HG02798 (cell line): ENCODE measurements around the gene MRPL14.
"Not testable (repeated sequence)": the region's sequence is repeated elsewhere in the genome, so short reads cannot be mapped to it uniquely, and the experiment has no call there.

Experiments used
- ATAC-seq: cut with Tn5 transposase; IDR thresholded peaks from one replicate; pipeline ENCODE4 v1.9.1; 2021; ENCODE audit warnings: mild to moderate bottlenecking; ENCODE audit not compliant: unreplicated experiment, poor library complexity

MRPL14 gene

DNA sequence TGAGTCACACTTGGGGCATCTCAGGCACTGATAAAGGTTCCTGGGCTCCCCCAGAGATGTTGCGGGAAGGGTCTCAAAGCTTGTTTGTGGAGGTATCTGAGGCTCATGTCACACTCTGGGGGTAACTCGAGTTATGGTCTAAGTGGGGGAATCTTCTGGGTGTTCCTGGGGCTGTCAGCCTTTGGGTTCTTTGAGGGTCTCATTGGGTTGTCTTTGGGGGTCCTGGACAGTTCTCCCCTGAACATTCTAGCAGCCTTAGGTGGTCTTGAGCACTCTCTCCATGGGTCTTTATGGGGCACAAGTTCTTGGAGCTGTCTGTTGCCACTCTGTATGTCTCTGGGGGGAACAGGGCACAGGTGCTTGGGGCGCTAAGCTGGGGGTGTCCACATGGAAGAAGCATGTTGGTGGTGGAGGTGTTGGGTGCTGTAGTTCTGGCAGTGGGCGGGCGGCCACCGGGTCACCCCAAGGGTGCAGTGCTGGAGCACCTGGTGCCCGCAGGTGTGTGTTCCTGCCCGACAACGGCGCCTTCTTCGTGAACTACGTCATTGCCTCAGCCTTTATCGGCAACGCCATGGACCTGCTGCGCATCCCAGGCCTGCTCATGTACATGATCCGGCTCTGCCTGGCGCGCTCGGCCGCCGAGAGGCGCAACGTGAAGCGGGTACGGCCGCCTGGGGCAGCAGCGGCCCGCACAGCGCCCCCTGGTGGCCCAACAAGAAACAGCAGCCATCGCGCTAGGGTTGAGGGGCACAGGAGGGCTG lies 24.3 kb upstream of the MRPL14 start:
- peak; percentile 85 for ATAC-seq

DNA sequence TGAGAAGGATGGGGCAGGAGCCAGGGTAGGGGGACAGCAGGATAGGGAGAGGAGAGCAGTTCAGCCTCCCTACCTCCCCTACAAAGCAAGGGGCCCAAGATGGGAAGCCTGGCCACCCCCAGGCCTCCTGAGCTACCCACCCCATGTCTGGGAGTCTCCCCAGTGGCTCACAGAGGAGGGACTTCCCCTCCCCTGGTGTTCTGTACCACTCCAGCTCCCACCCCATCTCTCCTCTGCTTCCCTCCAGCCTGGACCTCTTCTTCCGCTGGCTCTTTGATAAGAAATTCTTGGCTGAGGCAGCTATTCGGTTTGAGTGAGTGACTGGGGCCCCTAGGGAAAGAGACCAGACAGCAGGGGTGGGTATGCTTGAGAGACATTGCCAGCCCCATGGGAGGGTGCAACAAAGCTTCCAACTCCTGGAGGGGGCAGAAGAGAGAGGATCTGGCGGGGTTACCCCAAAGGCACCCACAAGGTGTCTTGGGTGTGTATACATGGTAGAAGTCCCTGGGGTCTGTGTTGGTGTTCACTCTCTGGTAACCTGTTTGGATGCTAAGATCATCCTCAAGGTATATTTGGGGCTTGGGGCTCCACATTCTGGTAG lies 23.2 kb upstream of the MRPL14 start:
- ATAC-seq, result no peak

DNA sequence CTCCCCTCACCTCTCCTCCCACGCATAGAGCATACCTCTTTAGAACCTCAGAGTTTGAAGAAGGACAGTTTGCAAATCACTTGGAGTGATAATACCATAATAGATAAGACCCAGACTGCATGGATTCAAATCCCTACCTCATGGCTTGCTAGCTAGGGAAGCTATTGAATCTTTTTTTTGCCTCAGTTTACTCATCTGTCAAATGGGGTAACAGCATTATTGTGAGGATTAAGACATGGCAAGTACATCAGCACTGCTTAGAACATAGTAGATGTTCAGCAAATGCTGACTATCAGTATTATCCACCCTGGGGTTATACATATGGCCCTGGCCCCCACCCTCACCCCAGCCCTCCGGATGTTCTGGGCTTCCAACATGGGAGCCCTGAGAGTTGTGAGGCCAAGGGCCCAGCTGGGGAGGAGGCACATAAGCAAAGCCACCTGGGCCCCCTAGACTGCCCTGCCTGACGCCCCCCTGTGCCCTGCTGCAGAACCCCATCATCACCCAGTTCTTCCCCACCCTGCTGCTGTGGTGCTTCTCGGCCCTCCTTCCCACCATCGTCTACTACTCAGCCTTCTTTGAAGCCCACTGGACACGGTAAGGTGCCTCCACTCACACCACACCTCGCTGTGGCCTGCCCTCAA lies 22.2 kb upstream of the MRPL14 start:
- no peak for ATAC-seq

DNA sequence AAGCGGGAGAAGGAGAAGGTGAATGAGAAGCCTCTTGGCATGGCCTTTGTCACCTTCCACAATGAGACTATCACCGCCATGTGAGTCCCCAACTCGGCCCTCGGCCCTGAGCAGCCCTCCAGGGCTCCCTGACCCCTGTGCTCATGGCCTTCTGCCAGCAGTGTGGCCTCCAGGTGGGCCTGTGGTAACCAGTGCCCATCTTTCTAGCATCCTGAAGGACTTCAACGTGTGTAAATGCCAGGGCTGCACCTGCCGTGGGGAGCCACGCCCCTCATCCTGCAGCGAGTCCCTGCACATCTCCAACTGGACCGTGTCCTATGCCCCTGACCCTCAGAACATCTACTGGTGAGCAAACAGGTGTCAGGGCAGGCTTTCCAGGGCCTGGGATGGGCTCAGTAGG lies 21.1 kb upstream of the MRPL14 start:
- no peak for ATAC-seq

DNA sequence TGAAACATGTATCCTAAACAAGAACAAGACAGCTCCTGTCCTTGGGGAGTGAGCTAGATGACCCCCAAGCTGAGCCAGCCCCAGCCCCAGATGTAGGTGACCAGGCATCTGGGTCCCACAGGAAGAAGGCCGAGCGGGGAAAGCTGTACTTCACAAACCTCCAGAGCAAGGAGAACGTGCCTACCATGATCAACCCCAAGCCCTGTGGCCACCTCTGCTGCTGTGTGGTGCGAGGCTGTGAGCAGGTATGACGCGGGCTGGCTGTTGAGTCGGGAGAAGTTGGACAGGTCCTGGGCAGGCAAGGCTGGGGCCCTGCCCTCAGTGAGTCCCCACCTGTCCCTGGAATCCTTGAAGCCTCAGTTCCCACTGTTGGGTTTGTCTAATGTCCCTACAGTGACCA lies 20.0 kb upstream of the MRPL14 start:
- no peak for ATAC-seq

DNA sequence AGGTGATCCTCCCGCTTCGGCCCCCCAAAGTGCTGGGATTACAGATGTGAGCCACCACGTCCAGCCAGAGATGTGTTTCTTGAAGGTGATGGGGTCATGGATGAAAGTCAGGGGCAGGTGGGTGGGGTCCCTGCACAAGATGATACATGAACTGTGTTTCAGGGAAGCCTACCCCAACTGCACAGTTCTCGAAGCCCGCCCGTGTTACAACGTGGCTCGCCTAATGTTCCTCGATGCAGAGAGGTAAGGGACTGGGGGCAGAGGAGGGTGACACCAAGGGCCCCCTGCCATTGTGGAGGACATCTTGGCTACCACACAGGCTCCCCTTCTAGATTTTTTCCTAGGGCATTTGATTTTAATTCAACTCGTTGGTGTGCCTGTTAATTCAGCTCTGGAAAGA lies 19.4 kb upstream of the MRPL14 start:
- no peak for ATAC-seq

DNA sequence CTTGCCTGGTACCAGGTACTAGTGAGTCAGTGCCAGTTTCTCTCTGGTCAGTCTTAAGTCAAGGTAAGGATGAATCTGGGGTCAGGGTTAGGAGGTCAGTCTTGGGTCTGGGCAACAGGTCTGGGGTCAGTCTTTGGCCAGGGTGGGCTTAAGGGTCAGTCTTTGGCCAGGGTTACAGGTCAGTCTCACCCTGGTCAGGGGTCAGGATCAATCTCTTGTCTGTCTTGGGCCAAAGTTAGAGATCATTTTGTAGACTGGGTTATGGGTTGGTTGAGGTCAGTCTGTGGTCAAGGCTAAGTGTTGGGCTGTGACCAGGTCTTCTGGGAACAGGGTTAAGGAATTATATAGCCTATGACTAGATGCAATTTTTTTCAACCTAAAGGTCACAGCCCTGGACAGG lies 18.6 kb upstream of the MRPL14 start:
- no peak for ATAC-seq

DNA sequence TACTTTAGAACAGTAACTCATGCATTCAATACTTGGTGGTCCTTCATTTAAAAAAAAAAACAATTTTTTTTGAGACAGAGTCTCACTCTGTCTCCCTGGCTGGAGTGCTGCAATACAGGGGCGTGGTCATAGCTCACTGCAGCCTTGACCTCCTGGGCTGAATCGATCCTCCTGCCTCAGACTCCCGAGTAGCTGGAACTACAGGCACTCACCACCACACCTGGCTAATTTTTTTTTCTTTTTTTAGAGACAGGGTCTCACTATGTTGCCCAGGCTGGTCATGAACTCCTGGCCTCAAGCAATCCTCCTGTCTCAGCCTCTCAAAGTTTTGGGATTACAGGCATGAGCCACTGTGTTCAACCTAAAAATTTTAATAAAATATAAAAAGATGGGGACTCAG lies 17.3 kb upstream of the MRPL14 start:
- ATAC-seq, result not testable (repeated sequence)

DNA sequence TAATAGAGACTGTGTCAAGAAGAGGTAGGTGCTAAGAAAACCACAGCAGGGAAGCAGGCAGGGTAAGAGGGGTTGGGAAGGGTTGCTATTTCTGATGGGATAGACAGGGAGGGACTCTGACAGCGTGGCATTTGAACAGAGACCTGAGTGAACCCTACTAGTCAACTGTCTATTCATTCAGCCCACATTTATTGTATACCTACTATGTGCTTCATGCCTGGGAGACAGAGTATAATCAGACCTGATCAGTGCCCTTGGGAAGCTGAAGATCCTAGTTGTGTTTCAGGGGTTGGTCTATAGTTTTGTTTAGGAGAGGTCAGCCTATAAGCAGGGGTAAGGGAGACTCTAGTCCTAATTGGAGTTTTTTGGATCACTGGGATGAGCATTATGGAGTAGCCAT lies 16.5 kb upstream of the MRPL14 start:
- ATAC-seq, result no peak

DNA sequence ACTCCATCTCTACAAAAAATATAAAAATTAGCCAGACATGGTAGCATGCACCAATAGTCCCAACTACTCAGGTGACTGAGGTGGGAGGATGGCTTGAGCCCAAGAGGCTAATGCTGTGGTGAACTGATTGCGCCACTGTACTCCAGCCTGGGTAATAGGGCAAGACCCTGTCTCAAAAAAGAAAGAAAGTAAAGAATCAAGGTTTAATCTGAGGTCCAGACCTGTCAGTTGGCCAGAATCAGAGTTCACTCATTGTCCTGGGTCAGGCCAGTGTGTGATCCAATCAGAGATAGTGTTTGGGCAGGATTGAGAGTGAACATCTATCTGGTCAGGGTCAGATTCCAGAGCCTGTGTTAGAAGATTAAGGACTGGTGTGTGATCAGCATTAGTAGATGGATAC lies 15.6 kb upstream of the MRPL14 start:
- ATAC-seq, result no peak

DNA sequence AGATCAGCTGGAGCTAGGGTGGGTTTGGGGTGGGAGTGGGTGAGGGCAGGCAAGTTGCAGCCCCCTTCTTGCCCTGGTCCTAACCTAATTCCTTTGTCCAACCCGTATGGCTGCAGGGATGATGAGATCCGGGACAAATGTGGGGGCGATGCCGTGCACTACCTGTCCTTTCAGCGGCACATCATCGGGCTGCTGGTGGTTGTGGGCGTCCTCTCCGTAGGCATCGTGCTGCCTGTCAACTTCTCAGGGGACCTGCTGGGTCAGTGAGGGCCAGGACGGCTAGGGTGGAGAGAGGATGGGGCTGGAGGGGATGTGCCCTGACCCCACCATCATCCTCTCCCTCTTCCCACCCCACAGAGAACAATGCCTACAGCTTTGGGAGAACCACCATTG lies 12.1 kb upstream of the MRPL14 start:
- ATAC-seq, result no peak

DNA sequence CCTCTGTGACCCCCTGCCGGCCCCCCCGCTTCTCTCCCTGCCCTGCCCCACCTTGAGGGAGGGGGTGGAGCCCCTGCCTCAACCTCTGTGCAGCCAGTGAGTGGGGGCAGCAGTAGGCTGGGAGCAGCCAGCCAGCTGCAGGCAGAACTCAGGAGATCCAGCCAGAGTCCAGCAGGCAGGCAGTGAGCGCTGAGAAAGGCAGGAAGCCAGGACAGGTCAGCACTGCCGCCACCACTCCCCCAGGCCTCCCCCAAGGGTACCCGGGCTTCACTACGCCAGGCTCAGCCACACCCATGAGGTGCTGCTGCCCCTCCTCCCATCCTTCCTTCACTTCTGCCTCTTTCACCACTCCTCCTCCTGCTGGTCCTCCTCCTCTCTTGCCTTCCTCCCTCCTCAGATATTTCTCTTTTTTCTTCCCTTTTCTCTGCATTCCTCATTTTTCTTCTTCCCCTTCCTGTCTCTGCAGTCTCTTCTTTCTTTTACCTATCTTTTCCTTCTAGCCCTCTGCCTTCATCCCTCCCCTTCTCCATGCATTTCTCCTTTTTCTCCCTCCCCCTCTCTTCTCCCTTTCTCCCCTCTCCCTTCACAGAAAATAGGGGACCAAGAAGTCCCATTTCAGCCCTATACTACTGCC lies 11.6 kb upstream of the MRPL14 start:
- no peak for ATAC-seq

DNA sequence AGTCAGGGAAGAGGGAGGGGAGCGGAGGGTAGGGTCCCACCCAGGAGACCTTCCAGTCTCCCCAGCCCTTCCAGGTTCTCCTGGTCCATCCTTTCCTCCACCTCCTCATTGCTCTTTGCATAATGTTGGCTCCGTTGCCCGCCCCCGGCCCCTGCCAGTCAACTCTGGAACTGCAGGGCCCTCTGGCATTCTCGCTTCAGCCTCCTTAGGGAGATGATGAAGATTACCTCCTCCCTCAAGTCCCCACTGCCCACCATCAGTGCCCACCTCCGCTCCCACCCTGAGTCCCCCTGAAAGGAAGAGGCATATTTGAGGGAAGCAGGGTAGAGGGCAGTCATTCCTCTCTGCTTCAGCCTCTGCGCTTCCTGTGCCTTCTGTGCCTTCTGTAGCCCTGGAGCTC lies 8.6 kb upstream of the MRPL14 start:
- ATAC-seq, result no peak

DNA sequence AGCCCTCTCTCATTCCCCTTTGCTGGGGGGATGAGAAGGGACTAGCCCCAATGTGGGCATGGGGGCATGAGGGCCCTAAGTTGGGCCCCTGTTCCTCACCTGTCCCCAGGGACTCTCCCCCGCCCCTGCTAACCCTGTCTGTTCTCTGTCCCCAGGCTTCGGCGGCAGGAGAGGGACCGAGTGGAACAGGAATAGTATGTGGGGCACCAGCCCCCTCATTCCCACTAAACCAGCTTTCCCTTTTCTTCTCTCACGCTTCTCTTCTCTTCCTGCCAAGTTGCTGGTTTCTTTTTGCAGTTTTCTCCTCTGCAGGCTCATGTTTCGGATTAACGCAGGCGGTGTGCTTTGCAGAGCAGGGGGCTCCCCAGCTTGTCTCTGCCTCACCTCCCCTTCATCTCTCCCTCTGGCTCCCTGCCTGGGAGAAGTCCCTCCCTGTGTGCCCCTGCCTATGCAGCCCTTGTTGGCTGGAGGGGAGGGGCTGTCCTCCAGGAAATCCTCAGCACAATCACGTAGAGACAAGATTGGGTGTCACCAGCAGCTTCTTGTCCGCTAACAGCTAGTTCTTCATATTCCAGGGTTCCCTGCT lies 8.0 kb upstream of the MRPL14 start:
- ATAC-seq, result no peak

DNA sequence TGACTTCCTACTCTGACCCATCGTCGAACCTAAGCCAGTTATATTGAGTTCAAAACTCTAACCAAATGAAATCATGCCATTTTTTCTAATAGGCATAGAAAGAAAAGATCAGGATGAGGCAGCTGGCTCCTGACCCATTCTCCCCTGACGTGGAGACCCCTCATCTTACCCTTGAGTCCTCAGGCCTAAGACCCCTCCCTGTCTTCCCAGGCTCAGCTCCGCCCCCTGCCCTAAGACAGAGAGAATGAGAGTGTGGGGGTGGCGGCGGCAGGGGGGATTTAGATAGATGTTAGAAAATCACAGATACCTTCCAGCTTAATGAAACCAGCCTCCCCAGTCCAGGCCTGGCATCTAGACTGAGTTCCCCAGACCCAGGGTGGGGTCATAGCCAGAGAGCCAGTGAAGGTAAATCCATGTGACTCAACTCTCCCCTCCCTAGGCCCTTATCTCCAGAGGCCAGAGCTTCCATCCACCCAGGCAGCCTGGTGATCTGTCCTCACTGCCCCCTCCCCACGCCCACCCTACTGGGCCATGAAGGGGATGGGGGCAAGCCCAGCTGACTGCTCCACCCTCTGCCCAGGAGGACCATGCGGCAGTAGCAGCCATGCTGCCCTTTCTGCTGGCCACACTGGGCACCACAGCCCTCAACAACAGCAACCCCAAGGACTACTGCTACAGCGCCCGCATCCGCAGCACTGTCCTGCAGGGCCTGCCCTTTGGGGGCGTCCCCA lies 6.9 kb upstream of the MRPL14 start:
- ATAC-seq, result no peak

DNA sequence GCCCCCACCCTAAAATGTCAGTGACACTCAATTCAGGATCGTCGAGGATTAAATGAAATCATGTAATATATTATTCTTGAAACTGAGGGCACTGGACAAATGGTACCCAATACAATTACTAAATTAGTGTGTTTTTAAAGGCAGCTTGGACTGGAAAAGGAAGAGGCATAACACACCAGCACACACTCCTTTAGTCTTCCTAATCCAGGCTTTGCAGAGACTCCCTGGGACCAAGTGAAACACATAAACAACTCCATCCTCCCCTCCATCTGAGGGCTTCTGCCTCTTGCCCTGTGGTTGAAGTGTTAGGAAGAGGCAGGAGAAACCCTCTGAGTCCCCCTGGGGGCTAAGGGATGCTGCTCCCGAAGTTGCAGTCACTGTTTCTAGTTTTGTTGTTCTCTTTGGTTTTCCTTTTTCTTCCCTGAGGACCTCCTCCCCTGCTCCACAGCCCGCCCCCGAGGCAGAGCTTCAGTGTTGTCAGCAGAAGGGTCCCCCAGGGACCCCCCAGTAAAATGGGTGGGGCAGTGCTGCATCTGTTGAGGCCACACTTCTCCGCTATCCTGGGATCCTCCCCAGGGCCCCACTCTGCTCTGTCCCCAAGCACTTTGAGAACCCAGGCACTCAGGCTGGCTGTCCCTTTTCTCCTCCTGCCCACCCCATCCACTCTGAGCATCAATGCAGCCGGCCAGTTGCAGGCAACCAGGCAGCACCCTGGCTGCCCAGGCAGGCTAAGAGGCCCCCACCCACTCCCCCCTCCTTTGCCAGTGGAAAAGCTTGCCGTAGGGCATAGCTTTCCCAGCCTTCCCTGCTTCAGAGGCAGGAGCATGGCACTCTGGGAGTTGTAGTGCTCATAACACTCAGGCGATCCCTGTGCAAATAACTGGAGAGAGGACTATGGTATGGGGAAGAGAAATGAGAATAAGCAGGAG lies 6.0 kb upstream of the MRPL14 start:
- ATAC-seq, result no peak

DNA sequence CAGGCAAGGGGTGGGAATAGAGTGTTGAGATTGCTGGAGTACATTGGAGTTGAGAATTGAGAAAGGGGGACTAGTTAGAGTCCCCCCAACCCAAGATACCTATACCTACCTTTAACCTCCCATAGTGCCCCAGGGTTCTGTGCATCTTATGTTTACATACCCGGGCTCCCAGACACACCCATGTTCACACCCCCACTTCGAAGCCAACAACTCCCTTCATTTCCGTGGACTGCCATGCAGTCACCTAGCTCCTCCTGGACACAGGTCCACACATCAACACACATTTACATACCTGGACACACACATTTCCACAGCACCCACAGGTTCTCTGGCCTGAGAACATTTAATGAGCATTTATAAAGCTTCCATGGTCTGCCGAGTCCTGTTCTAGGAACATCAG lies 5.2 kb upstream of the MRPL14 start:
- ATAC-seq, result no peak

DNA sequence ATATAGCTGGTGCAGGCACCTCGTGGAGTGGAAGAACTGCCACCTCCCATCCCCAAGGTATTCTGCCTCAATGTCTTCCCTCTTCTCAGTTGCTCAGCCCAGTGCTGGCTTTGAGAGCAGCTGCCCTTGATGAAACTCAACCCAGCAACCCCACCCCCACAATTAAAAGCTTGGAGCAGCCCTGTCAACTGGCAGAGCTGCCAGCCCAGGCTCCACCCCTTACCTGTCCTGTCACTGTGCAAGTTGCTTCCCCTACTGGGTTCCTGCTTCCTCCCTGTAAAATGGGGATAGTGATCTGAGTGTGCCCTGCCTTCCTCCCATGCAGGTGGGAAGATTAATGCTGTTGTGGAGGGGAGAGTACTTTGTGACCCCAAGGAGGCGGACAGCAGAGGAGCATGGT lies 4.6 kb upstream of the MRPL14 start:
- no peak for ATAC-seq

DNA sequence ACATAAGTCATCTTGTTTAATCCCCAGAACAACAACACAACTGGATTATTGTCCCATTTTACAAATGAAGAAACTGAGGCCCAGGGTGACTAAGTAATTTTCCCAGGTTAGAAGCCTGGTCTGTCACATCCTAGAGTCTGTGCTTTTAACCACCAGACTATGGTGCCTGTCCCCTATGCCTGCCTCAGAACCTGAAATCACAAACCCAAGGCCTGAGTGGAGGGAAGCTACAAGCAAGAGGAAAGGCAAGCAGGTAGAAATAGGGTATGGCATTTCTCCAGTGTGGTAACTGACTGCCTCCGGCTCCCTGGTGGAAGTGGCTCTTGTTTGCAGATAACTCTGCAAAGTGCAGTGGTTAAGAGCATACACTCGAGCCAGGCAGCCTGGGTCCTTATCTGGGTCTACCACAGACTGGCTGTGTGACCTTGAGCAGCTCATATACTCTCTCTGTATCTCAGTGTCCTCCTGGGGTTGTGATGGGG lies 2.6 kb upstream of the MRPL14 start:
- ATAC-seq, result no peak
